GM18505 (cell line): ENCODE data around the gene VSIR.

Experiments
- ATAC-seq: cut with Tn5 transposase; IDR thresholded peaks from one replicate; pipeline ENCODE4 v1.9.1; 2021; ENCODE audit not compliant: unreplicated experiment
- POLR2A ChIP-seq: IDR thresholded peaks from 4 replicates; pipeline ENCODE4 v1.6.1; 2011; ENCODE audit warnings: borderline replicate concordance; ENCODE audit not compliant: insufficient read depth, insufficient read length; ENCODE audit errors: extremely low read depth

The VSIR gene

GRCh38 chr10:71747551-71748523 is 25.5 kb downstream of the VSIR start:
- ATAC-seq: no peak
- peak; percentile 29 for TF ChIP-seq POLR2A

GRCh38 chr10:71747039-71747531 is 26.2 kb downstream of the VSIR start:
- no peak for TF ChIP-seq POLR2A
- ATAC-seq: no peak

GRCh38 chr10:71746344-71747037 is 26.8 kb downstream of the VSIR start:
- TF ChIP-seq POLR2A: no peak

GRCh38 chr10:71745664-71746250 is 27.6 kb downstream of the VSIR start:
- no peak for ATAC-seq
- TF ChIP-seq POLR2A: no peak

More at GRCh38 chr10:71746344-71747037, 26.8 kb downstream of the VSIR start:
- ATAC-seq: no peak

- TF ChIP-seq POLR2A: no peak
- ATAC-seq: no peak
These were observed 28.2 kb downstream of the VSIR start for GRCh38 chr10:71744897-71745663.

GRCh38 chr10:71743866-71744265 is 29.5 kb downstream of the VSIR start:
- TF ChIP-seq POLR2A: no peak
- no peak for ATAC-seq

- TF ChIP-seq POLR2A: no peak
- ATAC-seq: no peak
These were observed 30.1 kb downstream of the VSIR start for GRCh38 chr10:71743089-71743838.

- no peak for ATAC-seq
- TF ChIP-seq POLR2A: no peak
These were observed 30.8 kb downstream of the VSIR start for GRCh38 chr10:71742301-71743088.

- no peak for TF ChIP-seq POLR2A
- ATAC-seq: no peak
These were observed 31.6 kb downstream of the VSIR start for GRCh38 chr10:71741671-71742070.

- TF ChIP-seq POLR2A: no peak
These were observed 32.3 kb downstream of the VSIR start for GRCh38 chr10:71741029-71741428.

GRCh38 chr10:71740069-71740653 is 33.2 kb downstream of the VSIR start:
- no peak for ATAC-seq
- TF ChIP-seq POLR2A: no peak

More at GRCh38 chr10:71741029-71741428, 32.3 kb downstream of the VSIR start:
- no peak for ATAC-seq
